GM23248 (cell line): ENCODE measurements around the gene MRPL20.

Experiments used
- EZH2 ChIP-seq: fragments of 200-600 bp; sonication (generic); IDR thresholded peaks from 2 replicates; pipeline ENCODE4 v1.6.1; 2018; ENCODE audit warnings: antibody characterized with exemption, mild to moderate bottlenecking; ENCODE audit not compliant: insufficient read depth, poor library complexity, severe bottlenecking
- EZH2phosphoT487 ChIP-seq: fragments of 200-600 bp; sonication (generic); IDR thresholded peaks from 2 replicates; pipeline ENCODE4 v1.6.1; 2018; ENCODE audit warnings: antibody characterized with exemption, moderate library complexity, mild to moderate bottlenecking, low read depth; ENCODE audit not compliant: insufficient read depth

- TF ChIP-seq EZH2 (no peak), EZH2phosphoT487 (no peak)
Observed at GRCh38 chr1:1399187-1399871, 7.8 kb downstream of the MRPL20 start, which contains the start of gene CCNL2.
